ENCODE results near the gene PIK3R3. TPM values are rescaled to one million over a fixed set of nuclear protein-coding genes. Genes with fewer than 3 reads are reported as not detected.
"Not testable (repeated sequence)": the region's sequence is repeated elsewhere in the genome, so short reads cannot be mapped to it uniquely, and the experiment has no call there.

PIK3R3 gene
- total RNA-seq, 1 donor from 2014 or later: 6.7 TPM

GRCh38 chr1:46065405-46065804 lies 67.0 kb downstream of the PIK3R3 start:
- DNase-seq (ENCODE audit: low spot score): peak; percentile 4

- no peak for DNase-seq (ENCODE audit: low spot score)
Observed at GRCh38 chr1:46064708-46065107, 67.7 kb downstream of the PIK3R3 start.

GRCh38 chr1:46062651-46063319 lies 69.6 kb downstream of the PIK3R3 start:
- no peak for DNase-seq (ENCODE audit: low spot score)

- no peak for DNase-seq (ENCODE audit: low spot score)
Observed at GRCh38 chr1:46061146-46061545, 71.3 kb downstream of the PIK3R3 start.

- DNase-seq (ENCODE audit: low spot score): no peak
Observed at GRCh38 chr1:46058936-46059335, 73.5 kb downstream of the PIK3R3 start.

GRCh38 chr1:46057781-46058180 lies 74.6 kb downstream of the PIK3R3 start:
- DNase-seq (ENCODE audit: low spot score): no peak

GRCh38 chr1:46057215-46057614 lies 75.2 kb downstream of the PIK3R3 start:
- DNase-seq (ENCODE audit: low spot score): not testable (repeated sequence)

GRCh38 chr1:46056325-46056724 lies 76.1 kb downstream of the PIK3R3 start:
- DNase-seq (ENCODE audit: low spot score): no peak

GRCh38 chr1:46053734-46054133 lies 78.7 kb downstream of the PIK3R3 start:
- DNase-seq (ENCODE audit: low spot score): no peak

GRCh38 chr1:46044116-46044515 lies 88.3 kb downstream of the PIK3R3 start:
- no peak for DNase-seq (ENCODE audit: low spot score)

GRCh38 chr1:46043458-46044017 lies 88.9 kb downstream of the PIK3R3 start:
- no peak for DNase-seq (ENCODE audit: low spot score)

- DNase-seq (ENCODE audit: low spot score): peak; percentile 24
Observed at GRCh38 chr1:46041974-46042373, 90.5 kb downstream of the PIK3R3 start.

GRCh38 chr1:46041551-46041950 lies 90.9 kb downstream of the PIK3R3 start:
- DNase-seq (ENCODE audit: low spot score): no peak

- DNase-seq (ENCODE audit: low spot score): no peak
Observed at GRCh38 chr1:46039571-46040052, 92.8 kb downstream of the PIK3R3 start.

GRCh38 chr1:46036894-46037839 lies 95.3 kb downstream of the PIK3R3 start:
- DNase-seq (ENCODE audit: low spot score): peak; percentile 83

GRCh38 chr1:46034601-46035516 lies 97.6 kb downstream of the PIK3R3 start:
- DNase-seq (ENCODE audit: low spot score): no peak

GRCh38 chr1:46030876-46031660 lies 101.4 kb downstream of the PIK3R3 start:
- no peak for DNase-seq (ENCODE audit: low spot score)

- DNase-seq (ENCODE audit: low spot score): no peak
Observed at GRCh38 chr1:46030074-46030870, 102.2 kb downstream of the PIK3R3 start.

GRCh38 chr1:46027788-46028573 lies 104.4 kb downstream of the PIK3R3 start:
- no peak for DNase-seq (ENCODE audit: low spot score)

Measured in umbilical cord (tissue), 2 donors.